Liver (tissue), 3 donors: Measurements from ENCODE around the gene OLIG2.

ENCODE experiments used
- ATF3 ChIP-seq: IDR thresholded peaks from 2 replicates; pipeline ENCODE4 v1.6.1; 2016; ENCODE audit warnings: antibody characterized with exemption
- JUND ChIP-seq, 2 donors: IDR thresholded peaks; 2 replicates each; pipeline ENCODE4 v1.6.1; 2016; ENCODE audit warnings: antibody characterized with exemption in 2 of 2
- TF ChIP-seq, protein P1 (sequence below): fragments of 150-350 bp; IDR thresholded peaks from 2 replicates; pipeline ENCODE4 v1.5.1; 2017; ENCODE audit warnings: improper control_type of control experiment, low read depth, low read length; ENCODE audit not compliant: missing input control
- donor health status: healthy.
- donor health status: healthy.

DNA sequence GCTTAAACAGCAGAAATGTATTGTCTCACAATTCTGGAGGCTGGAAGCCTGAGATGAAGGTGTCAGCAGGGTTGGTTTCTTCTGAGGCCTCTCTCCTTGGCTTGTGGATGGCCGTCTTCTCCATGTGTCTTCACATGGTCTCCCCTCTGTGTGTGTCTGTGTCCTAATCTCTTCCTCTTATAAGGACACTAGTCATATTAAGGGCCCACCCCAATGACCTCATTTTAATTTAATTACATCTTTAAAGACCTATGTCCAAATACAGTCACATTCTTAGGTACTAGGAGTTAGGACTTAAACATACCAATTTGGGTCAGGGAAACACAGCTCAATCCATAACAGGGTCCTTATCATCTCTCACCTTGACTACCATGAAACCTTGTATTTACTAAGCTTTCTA is 14.8 kb upstream of the OLIG2 start:
- TF ChIP-seq ATF3 (no peak), JUND (IDR thresholded peaks at IDR 0.05) (no peak)
- TF ChIP-seq, protein P1, sequence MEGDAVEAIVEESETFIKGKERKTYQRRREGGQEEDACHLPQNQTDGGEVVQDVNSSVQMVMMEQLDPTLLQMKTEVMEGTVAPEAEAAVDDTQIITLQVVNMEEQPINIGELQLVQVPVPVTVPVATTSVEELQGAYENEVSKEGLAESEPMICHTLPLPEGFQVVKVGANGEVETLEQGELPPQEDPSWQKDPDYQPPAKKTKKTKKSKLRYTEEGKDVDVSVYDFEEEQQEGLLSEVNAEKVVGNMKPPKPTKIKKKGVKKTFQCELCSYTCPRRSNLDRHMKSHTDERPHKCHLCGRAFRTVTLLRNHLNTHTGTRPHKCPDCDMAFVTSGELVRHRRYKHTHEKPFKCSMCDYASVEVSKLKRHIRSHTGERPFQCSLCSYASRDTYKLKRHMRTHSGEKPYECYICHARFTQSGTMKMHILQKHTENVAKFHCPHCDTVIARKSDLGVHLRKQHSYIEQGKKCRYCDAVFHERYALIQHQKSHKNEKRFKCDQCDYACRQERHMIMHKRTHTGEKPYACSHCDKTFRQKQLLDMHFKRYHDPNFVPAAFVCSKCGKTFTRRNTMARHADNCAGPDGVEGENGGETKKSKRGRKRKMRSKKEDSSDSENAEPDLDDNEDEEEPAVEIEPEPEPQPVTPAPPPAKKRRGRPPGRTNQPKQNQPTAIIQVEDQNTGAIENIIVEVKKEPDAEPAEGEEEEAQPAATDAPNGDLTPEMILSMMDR = no peak
